SK-N-SH treated with all-trans-retinoic acid at 6 μM for 48 hours (cell line): ENCODE results near the gene KIF21B.

Experiments used
- ATAC-seq: fragments of 200-7000 bp; cut with Tn5 transposase; 3 replicates; pipeline ENCODE4 v1.9.1; 2020; ENCODE audit warnings: mild to moderate bottlenecking, moderate library complexity
- ARNTL ChIP-seq: fragments of 450-650 bp; formaldehyde crosslinking; IDR thresholded peaks from 2 replicates; pipeline ENCODE4 v1.5.0; 2020; ENCODE audit warnings: low read depth, mild to moderate bottlenecking, moderate library complexity, borderline replicate concordance
- BACH2 ChIP-seq: fragments of 250-450 bp; sonication (Bioruptor Pico); IDR thresholded peaks from 2 replicates; pipeline ENCODE4 v1.9.0; 2021; ENCODE audit warnings: mild to moderate bottlenecking, borderline replicate concordance
- CREB5 ChIP-seq: fragments of 250-450 bp; sonication (Bioruptor Pico); IDR thresholded peaks from 2 replicates; pipeline ENCODE4 v1.5.1; 2020; ENCODE audit warnings: low read depth, mild to moderate bottlenecking, moderate library complexity
- CSDC2 ChIP-seq: fragments of 250-450 bp; sonication (Bioruptor Pico); IDR thresholded peaks from 2 replicates; pipeline ENCODE4 v1.5.0; 2020; ENCODE audit warnings: mild to moderate bottlenecking, moderate library complexity
- CSRNP3 ChIP-seq: fragments of 250-450 bp; sonication (Bioruptor Pico); IDR thresholded peaks from 2 replicates; pipeline ENCODE4 v1.5.1; 2021; ENCODE audit warnings: mild to moderate bottlenecking, moderate library complexity
- ESRRG ChIP-seq: fragments of 250-450 bp; sonication (Bioruptor Pico); IDR thresholded peaks from 2 replicates; pipeline ENCODE4 v1.6.1; 2021; ENCODE audit warnings: mild to moderate bottlenecking
- GLIS3 ChIP-seq: fragments of 250-450 bp; sonication (Bioruptor Pico); IDR thresholded peaks from 2 replicates; pipeline ENCODE4 v1.5.0; 2020; ENCODE audit warnings: mild to moderate bottlenecking, moderate library complexity
- OSR1 ChIP-seq: fragments of 250-450 bp; sonication (Bioruptor Pico); IDR thresholded peaks from 2 replicates; pipeline ENCODE4 v1.8.0; 2022; ENCODE audit warnings: moderate library complexity, mild to moderate bottlenecking, inconsistent platforms
- PATZ1 ChIP-seq: fragments of 250-450 bp; sonication (Bioruptor Pico); IDR thresholded peaks from 2 replicates; pipeline ENCODE4 v1.8.0; 2020; ENCODE audit warnings: mild to moderate bottlenecking, moderate library complexity, borderline replicate concordance
- POU6F1 ChIP-seq: fragments of 250-450 bp; sonication (Bioruptor Pico); IDR thresholded peaks from 2 replicates; pipeline ENCODE4 v1.8.0; 2021; ENCODE audit warnings: low read depth, mild to moderate bottlenecking, moderate library complexity, borderline replicate concordance
- PPARA ChIP-seq: fragments of 250-450 bp; sonication (Bioruptor Pico); IDR thresholded peaks from 2 replicates; pipeline ENCODE4 v1.5.0; 2020; ENCODE audit warnings: mild to moderate bottlenecking, borderline replicate concordance
- RARB ChIP-seq: fragments of 250-450 bp; sonication (Bioruptor Pico); IDR thresholded peaks from 2 replicates; pipeline ENCODE4 v1.8.0; 2021; ENCODE audit warnings: mild to moderate bottlenecking, moderate library complexity
- TCF4 ChIP-seq: fragments of 250-450 bp; sonication (Bioruptor Pico); IDR thresholded peaks from 2 replicates; pipeline ENCODE4 v1.8.0; 2021; ENCODE audit warnings: mild to moderate bottlenecking, moderate library complexity, borderline replicate concordance
- TOX ChIP-seq: fragments of 250-450 bp; sonication (Bioruptor Pico); IDR thresholded peaks from 2 replicates; pipeline ENCODE4 v1.8.0; 2021; ENCODE audit warnings: mild to moderate bottlenecking, moderate library complexity, borderline replicate concordance
- TSHZ2 ChIP-seq: fragments of 250-450 bp; sonication (Bioruptor Pico); IDR thresholded peaks from 2 replicates; pipeline ENCODE4 v1.5.0; 2020; ENCODE audit warnings: mild to moderate bottlenecking, moderate library complexity
- ZFP30 ChIP-seq: fragments of 450-650 bp; formaldehyde crosslinking; IDR thresholded peaks from 2 replicates; pipeline ENCODE4 v1.5.0; 2022; ENCODE audit warnings: mild to moderate bottlenecking, moderate library complexity
- ZNF70 ChIP-seq: fragments of 450-650 bp; formaldehyde crosslinking; IDR thresholded peaks from 2 replicates; pipeline ENCODE4 v1.5.0; 2020; ENCODE audit warnings: mild to moderate bottlenecking, moderate library complexity
- ZNF8 ChIP-seq: fragments of 450-650 bp; formaldehyde crosslinking; IDR thresholded peaks from 2 replicates; pipeline ENCODE4 v1.5.0; 2020; ENCODE audit warnings: mild to moderate bottlenecking, moderate library complexity

Gene KIF21B

GRCh38 chr1:201059871-201060555 lies 36.5 kb upstream of the KIF21B start (continued):
- no peak for TF ChIP-seq PATZ1 (CRISPR knock-in tag)
- no peak for TF ChIP-seq PPARA
- TF ChIP-seq ESRRG (CRISPR knock-in tag) = no peak
- TF ChIP-seq CREB5 (CRISPR knock-in tag) = no peak
- no peak for TF ChIP-seq BACH2 (CRISPR knock-in tag)
- TF ChIP-seq ZNF8 (CRISPR knock-in tag) = no peak
- TF ChIP-seq ZNF70 (CRISPR knock-in tag) = no peak

GRCh38 chr1:201059401-201059800 lies 35.9 kb upstream of the KIF21B start:
- TF ChIP-seq ESRRG (CRISPR knock-in tag) = no peak
- TF ChIP-seq TOX (CRISPR knock-in tag) = no peak
- no peak for ATAC-seq

GRCh38 chr1:201054091-201054543 lies 30.6 kb upstream of the KIF21B start:
- ATAC-seq = no peak
- TF ChIP-seq ESRRG (CRISPR knock-in tag) = no peak
- no peak for TF ChIP-seq CSDC2 (CRISPR knock-in tag)
- no peak for TF ChIP-seq OSR1 (CRISPR knock-in tag)
- TF ChIP-seq TCF4 (CRISPR knock-in tag) = no peak
- TF ChIP-seq GLIS3 = no peak
- TF ChIP-seq CSRNP3 (CRISPR knock-in tag) = no peak
- TF ChIP-seq RARB (CRISPR knock-in tag) = no peak
- no peak for TF ChIP-seq TOX (CRISPR knock-in tag)
- no peak for TF ChIP-seq PPARA
- TF ChIP-seq ZFP30 (CRISPR knock-in tag) = no peak

- no peak; the same call in 2 of the 3 replicates for ATAC-seq
- no peak for TF ChIP-seq TSHZ2 (CRISPR knock-in tag)
- no peak for TF ChIP-seq CSDC2 (CRISPR knock-in tag)
- no peak for TF ChIP-seq ARNTL
- no peak for TF ChIP-seq CSRNP3 (CRISPR knock-in tag)
- no peak for TF ChIP-seq GLIS3
- no peak for TF ChIP-seq RARB (CRISPR knock-in tag)
- TF ChIP-seq ZFP30 (CRISPR knock-in tag) = no peak
- TF ChIP-seq BACH2 (CRISPR knock-in tag) = no peak
- no peak for TF ChIP-seq POU6F1 (CRISPR knock-in tag)
- no peak for TF ChIP-seq TOX (CRISPR knock-in tag)
- no peak for TF ChIP-seq CREB5 (CRISPR knock-in tag)
- TF ChIP-seq, all 23 proteins: peak for 0
Measured at GRCh38 chr1:201053155-201053860, 29.8 kb upstream of the KIF21B start.
